ENCODE data around the gene HS3ST5. TPM values are rescaled to one million over a fixed set of nuclear protein-coding genes. Genes with fewer than 3 reads are reported as not detected.
"Not testable (repeated sequence)": the region's sequence is repeated elsewhere in the genome, so short reads cannot be mapped to it uniquely, and the experiment has no call there.

The HS3ST5 gene
- polyA plus RNA-seq, 3 donors = not detected

DNA sequence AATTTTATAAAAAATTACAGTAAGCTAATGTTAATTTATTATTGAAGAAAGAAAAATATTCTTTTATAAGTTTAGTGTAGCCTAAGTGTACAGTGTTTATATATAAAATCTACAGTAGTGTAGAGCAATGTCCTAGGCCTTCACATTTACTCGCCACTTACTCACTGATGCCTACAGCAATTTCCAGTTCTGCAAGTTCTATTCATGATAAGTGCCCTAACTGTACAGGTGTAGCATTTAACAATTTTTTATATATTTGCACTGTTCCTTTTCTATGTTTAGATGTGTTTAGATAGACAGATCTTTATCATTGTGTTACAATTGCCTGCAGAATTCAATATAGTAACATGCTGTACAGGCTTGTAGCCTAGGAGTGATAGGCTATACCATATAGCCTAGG lies 291.8 kb downstream of the HS3ST5 start:
- H3K4me3 ChIP-seq (replicated peaks in 1 of 3; ENCODE audit: low read depth in 2 of 3, low read length in 3 of 3) = no peak overlapping the region
- H3K27me3 ChIP-seq (ENCODE audit: control insufficient read depth in 2 of 2, insufficient read depth in 2 of 2, low read length in 2 of 2) = no peaks in the 10 kb centered on the region
- no peaks in the 10 kb centered on the region for H3K36me3 ChIP-seq (replicated peaks in 1 of 2; ENCODE audit: control insufficient read depth in 1 of 2, insufficient read depth in 2 of 2, low read length in 2 of 2)
- TF ChIP-seq, protein P1, sequence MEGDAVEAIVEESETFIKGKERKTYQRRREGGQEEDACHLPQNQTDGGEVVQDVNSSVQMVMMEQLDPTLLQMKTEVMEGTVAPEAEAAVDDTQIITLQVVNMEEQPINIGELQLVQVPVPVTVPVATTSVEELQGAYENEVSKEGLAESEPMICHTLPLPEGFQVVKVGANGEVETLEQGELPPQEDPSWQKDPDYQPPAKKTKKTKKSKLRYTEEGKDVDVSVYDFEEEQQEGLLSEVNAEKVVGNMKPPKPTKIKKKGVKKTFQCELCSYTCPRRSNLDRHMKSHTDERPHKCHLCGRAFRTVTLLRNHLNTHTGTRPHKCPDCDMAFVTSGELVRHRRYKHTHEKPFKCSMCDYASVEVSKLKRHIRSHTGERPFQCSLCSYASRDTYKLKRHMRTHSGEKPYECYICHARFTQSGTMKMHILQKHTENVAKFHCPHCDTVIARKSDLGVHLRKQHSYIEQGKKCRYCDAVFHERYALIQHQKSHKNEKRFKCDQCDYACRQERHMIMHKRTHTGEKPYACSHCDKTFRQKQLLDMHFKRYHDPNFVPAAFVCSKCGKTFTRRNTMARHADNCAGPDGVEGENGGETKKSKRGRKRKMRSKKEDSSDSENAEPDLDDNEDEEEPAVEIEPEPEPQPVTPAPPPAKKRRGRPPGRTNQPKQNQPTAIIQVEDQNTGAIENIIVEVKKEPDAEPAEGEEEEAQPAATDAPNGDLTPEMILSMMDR (IDR thresholded peaks at IDR 0.05) = no peak
- Mint-ChIP-seq H3K36me3 (no peaks in the 10 kb centered on the region), H3K4me3 (no peak overlapping the region), H3K4me1 (no peaks in the 10 kb centered on the region), H3K27ac (no peak overlapping the region), H3K9me3 (peaks cover 0 to 2% (median 1%) of the 10 kb centered on the region in 7 donors), H3K27me3 (ENCODE audit: low read depth in 3 of 3) (peaks cover 0 to 4% (median under 1%) of the 10 kb centered on the region in 3 donors)
- H4K20me1 ChIP-seq (ENCODE audit: insufficient read depth, low read length) = no peaks in the 10 kb centered on the region
- H3K4me2 ChIP-seq (replicated peaks; ENCODE audit: extremely low read depth, low read length, poor library complexity, severe bottlenecking) = no peak overlapping the region
- H2AFZ ChIP-seq (ENCODE audit: insufficient read depth, low read depth, low read length, poor library complexity, severe bottlenecking) = no peak overlapping the region
- H3K4me1 ChIP-seq (ENCODE audit: control insufficient read depth in 1 of 2, insufficient read depth in 2 of 2, low read length in 2 of 2) = no peaks in the 10 kb centered on the region
- intact Hi-C loops (cut with micrococcal nuclease) = no loop called here
- H3K79me2 ChIP-seq (ENCODE audit: insufficient read depth, low read length) = no peaks in the 10 kb centered on the region
- no peak for DNase-seq
- no peaks in the 10 kb centered on the region for H3K9me3 ChIP-seq (replicated peaks in 1 of 2; ENCODE audit: control insufficient read depth in 1 of 2, insufficient read depth in 1 of 2, low read length in 2 of 2)
- no peak overlapping the region for H3K27ac ChIP-seq (ENCODE audit: low read depth in 1 of 2, low read length in 2 of 2)
- WGBS (ENCODE audit: insufficient coverage) = no CpG with 5 or more reads among the region's 1 CpG
- no peak overlapping the region for H3K9ac ChIP-seq (ENCODE audit: insufficient read depth, low read length, poor library complexity, severe bottlenecking)

DNA sequence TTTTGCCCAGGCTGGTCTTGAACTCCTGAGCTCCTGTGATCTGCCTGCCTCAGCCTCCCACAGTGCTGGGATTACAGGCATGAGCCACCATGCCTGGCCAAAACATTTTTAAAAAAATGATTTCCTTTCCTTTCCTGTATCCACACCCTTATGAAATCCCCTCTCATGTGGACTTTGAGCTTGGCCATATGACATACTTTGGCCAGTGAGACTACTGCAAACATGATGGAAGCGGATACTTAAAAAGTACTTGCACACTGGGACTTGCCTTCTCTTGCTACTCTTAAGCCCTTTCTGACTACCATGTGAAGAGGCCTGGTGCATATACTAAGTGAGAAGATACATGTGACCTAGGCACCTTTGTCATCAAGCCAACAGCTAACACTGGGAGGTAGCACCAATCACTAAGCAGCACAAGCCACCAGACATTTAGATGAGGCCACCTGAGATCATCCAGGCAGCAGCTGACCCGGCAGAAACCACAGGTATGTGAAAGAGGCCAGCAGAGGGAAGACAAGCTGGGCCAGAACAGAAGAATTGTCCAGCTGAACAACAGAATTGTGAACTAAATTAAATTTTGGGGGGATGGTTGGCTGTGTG lies 293.4 kb downstream of the HS3ST5 start:
- H3K4me2 ChIP-seq (replicated peaks; ENCODE audit: extremely low read depth, low read length, poor library complexity, severe bottlenecking) = no peak overlapping the region
- no peaks in the 10 kb centered on the region for H3K27me3 ChIP-seq (ENCODE audit: control insufficient read depth in 2 of 2, insufficient read depth in 2 of 2, low read length in 2 of 2)
- H3K9me3 ChIP-seq (replicated peaks in 1 of 2; ENCODE audit: control insufficient read depth in 1 of 2, insufficient read depth in 1 of 2, low read length in 2 of 2) = no peaks in the 10 kb centered on the region
- Mint-ChIP-seq H3K27me3 (ENCODE audit: low read depth in 3 of 3) (peaks cover 0 to 6% (median 1%) of the 10 kb centered on the region in 3 donors), H3K4me3 (no peak overlapping the region), H3K4me1 (no peaks in the 10 kb centered on the region), H3K36me3 (no peaks in the 10 kb centered on the region), H3K9me3 (peaks cover 0 to 4% (median 1%) of the 10 kb centered on the region in 7 donors), H3K27ac (no peak overlapping the region)
- WGBS (ENCODE audit: insufficient coverage) = 90% methylated on average over 1 of the region's 2 CpGs
- no peaks in the 10 kb centered on the region for H3K79me2 ChIP-seq (ENCODE audit: insufficient read depth, low read length)
- no peak overlapping the region for H3K9ac ChIP-seq (ENCODE audit: insufficient read depth, low read length, poor library complexity, severe bottlenecking)
- H3K36me3 ChIP-seq (replicated peaks in 1 of 2; ENCODE audit: control insufficient read depth in 1 of 2, insufficient read depth in 2 of 2, low read length in 2 of 2) = no peaks in the 10 kb centered on the region
- intact Hi-C loops (cut with micrococcal nuclease) = no loop called here
- H2AFZ ChIP-seq (ENCODE audit: insufficient read depth, low read depth, low read length, poor library complexity, severe bottlenecking) = no peak overlapping the region
- TF ChIP-seq, protein P1 (IDR thresholded peaks at IDR 0.05) = no peak
- H3K4me3 ChIP-seq (replicated peaks in 1 of 3; ENCODE audit: low read depth in 2 of 3, low read length in 3 of 3) = no peak overlapping the region
- H3K27ac ChIP-seq (ENCODE audit: low read depth in 1 of 2, low read length in 2 of 2) = no peak overlapping the region
- H4K20me1 ChIP-seq (ENCODE audit: insufficient read depth, low read length) = no peaks in the 10 kb centered on the region
- no peak for DNase-seq
- no peaks in the 10 kb centered on the region for H3K4me1 ChIP-seq (ENCODE audit: control insufficient read depth in 1 of 2, insufficient read depth in 2 of 2, low read length in 2 of 2)

DNA sequence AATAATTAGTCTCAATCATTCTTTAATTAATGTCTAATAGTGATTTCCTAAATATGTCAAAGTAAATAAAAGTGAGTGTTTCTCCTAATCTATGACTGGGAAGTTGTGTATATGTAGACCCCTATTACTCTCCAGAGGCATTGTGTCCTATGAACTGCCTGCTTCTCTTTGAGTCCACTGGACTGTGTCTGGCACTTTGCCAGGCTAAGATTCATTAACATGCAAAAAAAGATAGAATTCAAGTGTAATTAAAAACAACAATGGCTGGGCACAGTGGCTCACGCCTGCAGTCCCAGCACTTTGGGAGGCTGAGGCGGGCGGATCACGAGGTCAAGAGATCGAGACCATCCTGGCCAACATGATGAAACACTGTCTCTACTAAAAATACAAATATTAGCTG lies 298.3 kb downstream of the HS3ST5 start:
- H3K36me3 Mint-ChIP-seq; H4K20me1 ChIP-seq (ENCODE audit: insufficient read depth, low read length); intact Hi-C loops (cut with micrococcal nuclease); H3K27ac Mint-ChIP-seq; DNase-seq; H3K4me3 ChIP-seq (replicated peaks in 1 of 3; ENCODE audit: low read depth in 2 of 3, low read length in 3 of 3); H3K4me1 ChIP-seq (ENCODE audit: control insufficient read depth in 1 of 2, insufficient read depth in 2 of 2, low read length in 2 of 2); H3K27me3 ChIP-seq (ENCODE audit: control insufficient read depth in 2 of 2, insufficient read depth in 2 of 2, low read length in 2 of 2); H3K4me1 Mint-ChIP-seq; H3K36me3 ChIP-seq (replicated peaks in 1 of 2; ENCODE audit: control insufficient read depth in 1 of 2, insufficient read depth in 2 of 2, low read length in 2 of 2); H3K27ac ChIP-seq (ENCODE audit: low read depth in 1 of 2, low read length in 2 of 2); H3K27me3 Mint-ChIP-seq (ENCODE audit: low read depth in 3 of 3); H3K9me3 ChIP-seq (replicated peaks in 1 of 2; ENCODE audit: control insufficient read depth in 1 of 2, insufficient read depth in 1 of 2, low read length in 2 of 2); H2AFZ ChIP-seq (ENCODE audit: insufficient read depth, low read depth, low read length, poor library complexity, severe bottlenecking); H3K4me3 Mint-ChIP-seq; H3K79me2 ChIP-seq (ENCODE audit: insufficient read depth, low read length); H3K9ac ChIP-seq (ENCODE audit: insufficient read depth, low read length, poor library complexity, severe bottlenecking); H3K4me2 ChIP-seq (replicated peaks; ENCODE audit: extremely low read depth, low read length, poor library complexity, severe bottlenecking); H3K9me3 Mint-ChIP-seq: not testable (repeated sequence)
- WGBS (ENCODE audit: insufficient coverage) = 89% methylated on average over 5 of the region's 5 CpGs
